Stimulated activated naive CD4-positive, alpha-beta T cell (primary cell): ENCODE data around the gene TMUB2.
A peak's percentile ranks its signal among the peaks of the same experiment; 100 is the strongest.

Experiments used
- DNase-seq, 6 experiments: peaks; one replicate each; lab custom pipeline; 2025; lab: John Stamatoyannopoulos, UW

Gene TMUB2

GRCh38 chr17:44202756-44203155 lies 16.0 kb downstream of the TMUB2 start:
- DNase-seq = no peak

GRCh38 chr17:44203731-44204440 lies 17.1 kb downstream of the TMUB2 start:
- peak in 5 of 6 experiments; percentile 9 to 47 (median 28) for DNase-seq

- DNase-seq = no peak
Observed at GRCh38 chr17:44204441-44204882, 17.7 kb downstream of the TMUB2 start.

- no peak for DNase-seq
Observed at GRCh38 chr17:44205962-44206824, 19.4 kb downstream of the TMUB2 start.

- DNase-seq = no peak
Observed at GRCh38 chr17:44206825-44207155, 20.0 kb downstream of the TMUB2 start.

- no peak for DNase-seq
Observed at GRCh38 chr17:44207319-44207718, 20.5 kb downstream of the TMUB2 start.

GRCh38 chr17:44207743-44208142 lies 21.0 kb downstream of the TMUB2 start:
- no peak for DNase-seq

- no peak for DNase-seq
Observed at GRCh38 chr17:44209786-44210341, 23.1 kb downstream of the TMUB2 start.

GRCh38 chr17:44210342-44211192 lies 23.8 kb downstream of the TMUB2 start:
- DNase-seq = peak; percentile 84 to 93 (median 86)

- no peak for DNase-seq
Observed at GRCh38 chr17:44211281-44212265, 24.8 kb downstream of the TMUB2 start.

- DNase-seq = no peak
Observed at GRCh38 chr17:44212507-44213402, 26.0 kb downstream of the TMUB2 start.

GRCh38 chr17:44213403-44214229 lies 26.8 kb downstream of the TMUB2 start:
- DNase-seq = no peak

GRCh38 chr17:44214230-44214494 lies 27.4 kb downstream of the TMUB2 start:
- DNase-seq = no peak

GRCh38 chr17:44214896-44215295 lies 28.1 kb downstream of the TMUB2 start:
- no peak for DNase-seq

- DNase-seq = peak in 5 of 6 experiments; percentile 15 to 70 (median 60)
Observed at GRCh38 chr17:44216173-44216572, 29.4 kb downstream of the TMUB2 start.

GRCh38 chr17:44216694-44217093 lies 29.9 kb downstream of the TMUB2 start:
- peak in 1 of 6 experiments; percentile 36 for DNase-seq

- DNase-seq = peak in 1 of 6 experiments; percentile 25
Observed at GRCh38 chr17:44217738-44218343, 31.1 kb downstream of the TMUB2 start.

- DNase-seq = peak; percentile 79 to 92 (median 86)
Observed at GRCh38 chr17:44218344-44219107, 31.8 kb downstream of the TMUB2 start.
